CD4-positive, alpha-beta T cell treated with Interleukin-1 beta for 1 hour (primary cell): Measurements from ENCODE around the gene MIR17HG.

Experiments
- DNase-seq, 2 donors: peaks; one replicate each; pipeline ENCODE4 v3.0.0-alpha.2; 2020 to 2022

The MIR17HG gene

GRCh38 chr13:91369441-91369831 is 21.9 kb downstream of the MIR17HG start:
- DNase-seq, result no peak

DNA sequence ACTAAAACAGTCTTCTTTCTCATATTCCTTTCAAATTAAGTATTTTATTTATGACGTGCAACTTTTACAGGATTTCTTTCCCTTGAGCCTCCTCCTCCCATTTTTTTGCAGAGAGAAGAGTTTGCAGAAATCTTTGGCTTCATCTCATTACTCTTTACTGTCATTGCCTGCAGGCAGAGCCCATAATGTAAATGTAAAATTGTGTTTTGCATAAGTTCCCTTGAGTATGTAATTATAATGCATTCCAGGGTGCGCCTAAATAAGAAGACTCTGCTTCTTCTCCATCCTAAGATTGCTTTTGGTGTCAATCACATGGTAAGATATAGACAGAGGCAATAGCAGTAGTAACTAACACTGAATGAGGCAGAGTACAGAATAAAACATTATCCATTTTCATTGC is 23.0 kb downstream of the MIR17HG start:
- DNase-seq, result no peak

- DNase-seq, result no peak
These were observed 25.4 kb downstream of the MIR17HG start for GRCh38 chr13:91372911-91373310.

DNA sequence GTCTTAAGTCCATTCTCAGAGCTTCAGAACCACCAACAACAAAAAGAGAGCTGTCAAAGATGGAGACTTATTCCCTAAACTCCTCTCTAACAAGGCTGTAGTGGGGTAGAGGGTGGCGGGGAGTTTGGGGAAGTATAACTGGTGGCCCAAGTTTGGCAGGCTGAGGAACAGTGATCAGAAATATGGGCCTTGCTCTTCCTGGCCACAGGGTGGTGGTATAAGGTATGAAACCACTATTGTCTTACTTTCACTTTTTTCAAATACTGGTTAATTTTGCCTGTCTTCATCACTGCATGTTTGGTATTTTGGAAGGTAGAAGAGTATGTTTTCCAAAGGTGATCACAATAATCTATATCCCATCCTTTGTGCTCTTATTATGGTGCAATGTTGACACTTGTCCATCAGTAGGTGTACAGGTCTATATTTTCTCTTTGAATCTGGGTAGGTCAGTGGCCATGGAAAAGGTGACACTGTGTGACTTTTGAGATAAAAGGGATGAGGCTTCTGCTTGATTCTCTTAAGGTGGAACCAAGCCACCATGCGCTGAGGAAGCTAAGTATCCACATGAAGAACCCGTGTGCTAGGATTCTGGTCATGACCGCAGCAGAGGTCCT is 27.7 kb downstream of the MIR17HG start:
- peak; percentile 17 to 20 for DNase-seq

DNA sequence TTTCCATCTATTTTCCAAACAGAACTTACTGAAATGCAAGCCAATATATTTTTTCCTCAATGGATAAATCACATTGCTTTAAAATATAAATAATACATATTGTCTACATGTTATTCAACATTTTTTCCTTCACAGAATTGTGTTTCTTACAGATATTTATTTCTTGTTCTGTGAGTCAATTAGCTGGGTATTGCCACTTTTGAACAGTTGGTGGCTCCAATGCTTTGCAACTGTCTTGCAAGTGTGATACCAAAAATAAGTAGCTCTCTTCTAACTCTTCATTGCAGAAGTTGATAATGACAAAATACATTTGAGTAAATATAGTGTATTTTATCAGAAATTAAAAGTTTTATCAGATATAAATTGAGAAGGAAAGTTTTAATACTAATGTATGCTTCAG is 33.9 kb downstream of the MIR17HG start:
- DNase-seq, result no peak

DNA sequence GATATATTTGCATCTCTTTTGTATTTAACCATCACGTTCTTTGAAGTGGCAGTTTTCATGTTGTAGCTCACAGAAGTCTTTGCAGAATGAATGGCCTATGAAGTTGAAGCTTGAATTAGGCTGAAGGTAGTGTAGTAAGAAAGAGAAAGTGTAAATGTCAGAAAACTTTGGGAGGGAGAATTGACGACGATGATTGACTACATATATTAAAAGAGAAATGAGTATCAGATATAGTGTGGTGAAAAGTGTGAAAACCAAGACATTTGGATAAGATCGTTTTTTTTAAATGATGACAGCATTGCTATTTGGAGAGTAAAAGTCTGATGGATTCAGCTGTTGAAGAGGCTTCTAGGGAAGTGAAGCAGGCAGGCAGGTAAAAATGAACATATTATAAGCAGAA is 36.3 kb downstream of the MIR17HG start:
- no peak for DNase-seq

DNA sequence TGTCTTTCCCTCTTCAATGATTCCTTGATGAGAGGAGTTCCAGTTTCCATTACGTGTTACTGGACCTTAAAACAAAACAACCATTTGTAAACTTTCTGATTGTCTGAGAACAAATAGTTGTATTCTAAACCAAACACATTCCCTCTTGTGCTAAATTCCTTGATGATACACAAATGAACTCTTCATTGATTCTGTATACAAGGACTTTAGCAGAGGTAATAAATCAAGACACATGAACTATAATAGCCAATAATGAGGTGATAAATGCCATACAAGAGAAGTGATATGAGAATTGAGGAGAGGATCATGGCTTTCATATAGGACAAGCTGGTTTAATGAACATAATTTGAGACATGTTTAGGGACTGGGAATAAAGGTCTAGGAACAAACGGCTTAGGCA is 37.4 kb downstream of the MIR17HG start:
- DNase-seq, result no peak

DNA sequence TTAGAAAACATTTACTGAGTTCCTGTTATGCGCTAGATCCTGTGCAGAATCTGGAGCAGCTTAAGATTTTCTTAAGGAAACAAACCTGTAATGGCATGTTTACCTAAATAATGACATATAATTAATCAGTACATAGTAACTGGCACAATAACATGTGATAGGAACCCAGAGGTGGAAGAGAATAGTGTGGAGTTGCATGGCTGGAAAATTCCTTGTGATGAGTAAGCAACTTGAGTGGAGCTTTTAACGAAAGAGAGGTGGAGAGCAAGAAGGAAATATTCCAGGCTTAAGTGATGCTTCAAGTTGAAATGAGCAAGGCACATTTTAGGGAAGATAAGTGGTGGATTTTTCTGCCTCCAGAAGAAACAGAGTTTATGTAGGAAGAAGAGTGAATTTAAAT is 41.7 kb downstream of the MIR17HG start:
- DNase-seq, result no peak

- DNase-seq, result no peak
These were observed 50.1 kb downstream of the MIR17HG start for GRCh38 chr13:91397595-91397994.

- DNase-seq, result peak; percentile 85 to 87
These were observed 51.1 kb downstream of the MIR17HG start, which contains the start of gene GPC5 for GRCh38 chr13:91398413-91399188. GPC5 (plus strand) TSS chr13:91398621.

DNA sequence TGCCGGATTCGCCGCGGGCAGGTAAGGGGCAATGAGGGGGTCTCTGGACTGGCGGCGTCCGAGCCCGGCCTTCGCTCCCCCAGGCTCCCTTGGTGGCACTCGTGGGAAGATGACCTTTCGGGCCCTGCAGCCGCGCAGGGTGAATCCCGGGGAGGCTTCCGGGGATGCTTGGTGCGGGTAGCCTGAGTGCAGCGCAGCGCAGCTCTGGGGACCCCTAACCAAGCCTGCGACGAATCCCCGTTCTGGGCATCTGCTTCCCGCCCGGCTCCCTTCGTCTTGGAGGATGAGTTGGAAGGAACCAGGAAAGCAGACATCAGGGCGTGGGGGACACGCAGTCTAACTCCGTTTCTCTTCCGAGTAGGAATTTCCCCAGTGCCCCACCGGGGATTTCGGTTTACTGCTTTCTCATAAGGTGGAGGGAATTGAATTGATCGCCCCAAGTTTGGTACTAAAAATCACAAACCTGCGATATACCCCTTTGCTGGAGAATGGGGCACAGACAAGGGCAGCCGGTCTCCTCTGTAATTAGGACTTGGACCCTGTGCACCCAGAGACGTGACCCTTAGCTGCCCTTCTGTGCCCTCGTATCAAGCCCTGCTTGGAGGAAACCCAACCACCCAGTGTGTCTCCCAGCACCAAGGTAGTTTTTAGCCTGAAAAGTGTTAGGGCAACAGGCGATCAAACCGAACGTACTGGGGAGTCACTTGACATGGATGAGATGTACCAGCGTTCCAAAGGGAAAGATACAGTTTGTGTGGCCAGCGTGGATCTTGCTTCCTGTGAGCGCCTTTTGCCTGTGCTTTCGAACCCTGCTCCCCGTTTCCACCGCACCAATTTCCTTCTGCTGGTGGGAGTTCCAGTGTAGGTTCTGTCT is 51.9 kb downstream of the MIR17HG start:
- no peak for DNase-seq

DNA sequence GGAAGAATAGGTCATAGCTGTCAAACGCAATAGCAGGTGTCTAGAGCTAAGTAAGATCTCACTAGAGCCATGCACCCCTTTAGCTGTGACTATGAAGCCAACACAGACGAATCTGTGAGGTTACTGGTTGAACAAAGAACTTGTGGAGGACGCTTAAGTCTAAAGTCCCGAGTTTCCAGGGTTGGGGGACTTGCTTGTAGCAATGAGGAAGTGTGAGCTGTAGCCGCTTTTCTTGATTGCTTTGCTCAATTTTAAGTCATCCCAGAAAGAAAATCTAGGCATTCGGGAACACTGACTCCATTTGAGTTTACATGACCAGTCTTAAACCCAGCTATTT is 52.5 kb downstream of the MIR17HG start:
- DNase-seq, result no peak

GRCh38 chr13:91400671-91401070 is 53.2 kb downstream of the MIR17HG start:
- DNase-seq, result no peak

DNA sequence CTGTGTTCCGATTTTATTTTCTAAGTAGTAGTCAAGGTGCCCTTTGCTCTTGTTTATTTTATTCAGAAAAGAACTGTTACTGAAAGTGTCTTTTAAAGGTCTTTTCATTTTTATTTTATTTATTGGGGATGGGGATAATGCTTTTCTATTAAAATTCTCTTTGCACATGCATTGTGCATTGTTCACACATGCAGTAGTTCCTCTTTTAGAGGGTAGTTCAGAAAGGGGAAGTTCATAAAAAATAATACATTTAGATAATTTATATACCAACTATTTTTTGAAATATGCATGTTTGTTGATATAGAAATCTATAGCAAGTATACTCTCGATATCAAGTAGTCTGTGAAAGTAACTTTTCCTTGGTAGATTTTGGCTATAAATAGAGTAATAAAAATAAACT is 54.4 kb downstream of the MIR17HG start:
- no peak for DNase-seq
